ENCODE data around the gene MED9.

DNA sequence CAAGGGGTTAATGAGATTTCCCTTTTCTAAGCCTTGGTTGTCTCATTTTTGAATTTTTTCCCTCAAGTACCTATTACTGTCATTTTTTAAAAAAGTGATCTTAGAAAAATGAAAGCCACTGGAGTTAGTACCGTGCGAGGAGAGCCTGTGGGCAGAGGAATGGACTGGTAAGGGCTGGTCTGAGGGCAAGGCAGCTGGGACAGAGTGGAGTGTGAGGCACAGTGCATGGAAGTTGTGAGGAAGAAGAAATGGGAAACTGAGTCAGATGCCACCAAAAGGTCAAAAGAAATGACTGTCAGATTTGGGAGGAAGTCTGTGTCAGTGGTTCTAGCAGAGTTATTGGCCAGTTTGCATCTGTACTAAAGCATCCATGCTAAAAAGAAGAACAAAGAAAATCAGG lies 11.2 kb downstream of the MED9 start:
- no peak for TF ChIP-seq EZH2phosphoT487 (IDR thresholded peaks at IDR 0.05; ENCODE audit: low read length)
- TF ChIP-seq, protein P1, sequence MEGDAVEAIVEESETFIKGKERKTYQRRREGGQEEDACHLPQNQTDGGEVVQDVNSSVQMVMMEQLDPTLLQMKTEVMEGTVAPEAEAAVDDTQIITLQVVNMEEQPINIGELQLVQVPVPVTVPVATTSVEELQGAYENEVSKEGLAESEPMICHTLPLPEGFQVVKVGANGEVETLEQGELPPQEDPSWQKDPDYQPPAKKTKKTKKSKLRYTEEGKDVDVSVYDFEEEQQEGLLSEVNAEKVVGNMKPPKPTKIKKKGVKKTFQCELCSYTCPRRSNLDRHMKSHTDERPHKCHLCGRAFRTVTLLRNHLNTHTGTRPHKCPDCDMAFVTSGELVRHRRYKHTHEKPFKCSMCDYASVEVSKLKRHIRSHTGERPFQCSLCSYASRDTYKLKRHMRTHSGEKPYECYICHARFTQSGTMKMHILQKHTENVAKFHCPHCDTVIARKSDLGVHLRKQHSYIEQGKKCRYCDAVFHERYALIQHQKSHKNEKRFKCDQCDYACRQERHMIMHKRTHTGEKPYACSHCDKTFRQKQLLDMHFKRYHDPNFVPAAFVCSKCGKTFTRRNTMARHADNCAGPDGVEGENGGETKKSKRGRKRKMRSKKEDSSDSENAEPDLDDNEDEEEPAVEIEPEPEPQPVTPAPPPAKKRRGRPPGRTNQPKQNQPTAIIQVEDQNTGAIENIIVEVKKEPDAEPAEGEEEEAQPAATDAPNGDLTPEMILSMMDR (IDR thresholded peaks at IDR 0.05; ENCODE audit: low read length): no peak
